Neural cell (in vitro differentiated cells): ENCODE measurements around the gene TET2.

Experiments
- CTCF ChIP-seq: fragments of 450-650 bp; IDR thresholded peaks from 2 replicates; pipeline ENCODE4 v1.5.1; 2014; ENCODE audit warnings: antibody characterized with exemption, mild to moderate bottlenecking, moderate library complexity; ENCODE audit not compliant: poor library complexity, severe bottlenecking
- EP300 ChIP-seq: fragments of 450-650 bp; conservative IDR thresholded peaks from 2 replicates; pipeline ENCODE4 v1.6.1; 2014; ENCODE audit warnings: antibody characterized with exemption, mild to moderate bottlenecking, moderate library complexity; ENCODE audit not compliant: poor library complexity, severe bottlenecking
- EZH2 ChIP-seq: fragments of 200-600, 300-800 bp; shearing (Covaris generic), sonication (generic); IDR thresholded peaks from 2 replicates; pipeline ENCODE4 v1.6.1; 2014; ENCODE audit warnings: antibody characterized with exemption, low read length, borderline replicate concordance, mild to moderate bottlenecking; ENCODE audit not compliant: insufficient read depth, poor library complexity, severe bottlenecking
- MXI1 ChIP-seq: fragments of 450-650 bp; conservative IDR thresholded peaks from 2 replicates; pipeline ENCODE4 v1.6.1; 2014; ENCODE audit warnings: antibody characterized with exemption, mild to moderate bottlenecking; ENCODE audit not compliant: poor library complexity, severe bottlenecking
- REST ChIP-seq: IDR thresholded peaks from 2 replicates; pipeline ENCODE4 v1.6.1; 2012; ENCODE audit warnings: borderline replicate concordance
- TAF1 ChIP-seq: IDR thresholded peaks from 2 replicates; pipeline ENCODE4 v1.6.1; 2012; ENCODE audit warnings: low read depth

DNA sequence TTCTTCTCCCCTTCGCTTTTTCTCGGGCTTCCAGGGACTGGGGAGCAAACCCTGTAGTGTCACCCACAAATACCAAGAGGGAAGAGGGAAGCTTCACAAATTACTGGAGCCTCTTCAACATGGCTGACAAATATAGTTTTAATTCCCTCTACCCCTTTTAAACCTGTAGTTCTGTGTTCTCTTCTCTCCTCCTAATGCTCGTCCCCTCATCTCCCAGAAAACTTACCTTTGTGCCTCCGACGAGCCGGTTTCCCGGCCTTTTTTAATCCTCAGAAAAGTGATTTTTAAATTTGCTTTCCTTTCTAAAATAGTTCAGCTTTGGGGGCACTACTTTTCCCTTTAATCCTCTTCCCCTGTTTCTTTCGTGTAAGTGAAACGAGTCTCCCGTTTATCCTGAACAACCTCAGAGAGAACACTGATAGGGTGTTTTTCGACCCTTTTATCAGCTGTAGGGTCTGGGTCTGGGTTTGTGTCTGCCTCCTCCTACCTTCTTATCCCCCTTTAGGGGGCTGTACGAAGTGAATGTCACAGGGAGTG is 408 bp downstream of the TET2 start:
- TF ChIP-seq CTCF, result no peak
- TF ChIP-seq EP300, result no peak
- TF ChIP-seq EZH2, result no peak
- peak; percentile 50 for TF ChIP-seq TAF1
- no peak for TF ChIP-seq REST
- no peak for TF ChIP-seq MXI1
